Body of pancreas (tissue), 4 donors: Measurements from ENCODE around the gene LMX1B. TPM values are rescaled to one million over a fixed set of nuclear protein-coding genes. Genes with fewer than 3 reads are reported as not detected.
A peak's percentile ranks its signal among the peaks of the same experiment; 100 is the strongest.

Experiments
- ATAC-seq: fragments of 150-250 bp; one replicate; pipeline ENCODE4 v1.9.1; 2016
- DNase-seq, 4 donors: peaks; one replicate each; pipeline ENCODE4 v3.0.0-alpha.2; 2019
- H3K27ac ChIP-seq, 4 donors: fragments of 200-600 bp; sonication (generic); 1 replicate in 3 of 4; 2 replicates in 1 of 4; pipeline versions ENCODE4 v1.5.1 to v1.6.1; 2016 to 2019; ENCODE audit warnings: mild to moderate bottlenecking in 1 of 4, mixed read lengths in 1 of 4, moderate library complexity in 1 of 4
- H3K27me3 ChIP-seq, 2 donors: fragments of 200-600 bp; sonication (generic); one replicate each; pipeline ENCODE4 v1.6.0; 2016; ENCODE audit warnings: mild to moderate bottlenecking in 1 of 2
- H3K36me3 ChIP-seq, 2 donors: fragments of 200-600 bp; sonication (generic); replicated peaks in 1 of 2; 2 replicates each; pipeline ENCODE4 v1.5.1; 2016; ENCODE audit warnings: low read depth in 2 of 2; ENCODE audit not compliant: insufficient read depth in 1 of 2
- H3K4me1 ChIP-seq: fragments of 200-600 bp; sonication (generic); one replicate; pipeline ENCODE4 v1.6.0; 2016
- H3K4me3 ChIP-seq, 2 donors: fragments of 200-600 bp; sonication (generic); 1 replicate in 1 of 2; 2 replicates in 1 of 2; pipeline ENCODE4 v1.5.1; 2016 to 2019
- H3K9me3 ChIP-seq, 3 donors: fragments of 200-600 bp; sonication (generic); 1 replicate in 2 of 3; 2 replicates in 1 of 3; pipeline ENCODE4 v1.5.1; 2016
- CTCF ChIP-seq, 7 experiments: fragments of 450-650 bp in 4 of 7; fragments of 200-600 bp in 3 of 7; sonication (generic) in 3 of 7; IDR thresholded peaks; one replicate each; pipeline ENCODE4 v1.5.1; 2016 to 2019; ENCODE audit warnings: antibody characterized with exemption in 7 of 7
- POLR2A ChIP-seq, 3 donors: fragments of 450-650 bp; IDR thresholded peaks; one replicate each; pipeline ENCODE4 v1.6.1; 2016; ENCODE audit warnings: antibody characterized with exemption in 3 of 3, mild to moderate bottlenecking in 2 of 3
- WGBS, 2 donors: methylation state at CpG; one replicate each; pipeline ENCODE4 v1.1.5; 2017; 5-methylcytosine and 5-hydroxymethylcytosine counted together
- intact Hi-C: fragments of 100-400 bp; cut with DNase I; formaldehyde crosslinking; loops from one replicate; pipeline ENCODE4 v1.15.1; 2023
- total RNA-seq, 2 donors: library from RNA; depleted of rRNA; stranded (reverse); fragments of >200 nt; gene quantifications; one replicate each; pipeline ENCODE4 v1.1.0, GENCODE V29; 2016

LMX1B gene
- total RNA-seq, 2 donors from 2014 or later: 0.26 TPM; not detected in 1

GRCh38 chr9:126584611-126585010 lies 29.1 kb upstream of the LMX1B start:
- Histone ChIP-seq H3K4me1 (peaks cover 14% of the 10 kb centered on the region), H3K9me3 (no peaks in the 10 kb centered on the region), H3K4me3 (no peak overlapping the region), H3K27me3 (no peaks in the 10 kb centered on the region), H3K27ac (no peak overlapping the region), H3K36me3 (no peaks in the 10 kb centered on the region)
- WGBS, 2 donors: 82 to 84% methylated on average over 6 to 7 of the region's 7 CpGs
- ATAC-seq: no peak
- intact Hi-C loops: no loop called here
- TF ChIP-seq POLR2A (IDR thresholded peaks at IDR 0.05): no peak
- TF ChIP-seq CTCF (IDR thresholded peaks at IDR 0.05): no peak
- no peak for DNase-seq

DNA sequence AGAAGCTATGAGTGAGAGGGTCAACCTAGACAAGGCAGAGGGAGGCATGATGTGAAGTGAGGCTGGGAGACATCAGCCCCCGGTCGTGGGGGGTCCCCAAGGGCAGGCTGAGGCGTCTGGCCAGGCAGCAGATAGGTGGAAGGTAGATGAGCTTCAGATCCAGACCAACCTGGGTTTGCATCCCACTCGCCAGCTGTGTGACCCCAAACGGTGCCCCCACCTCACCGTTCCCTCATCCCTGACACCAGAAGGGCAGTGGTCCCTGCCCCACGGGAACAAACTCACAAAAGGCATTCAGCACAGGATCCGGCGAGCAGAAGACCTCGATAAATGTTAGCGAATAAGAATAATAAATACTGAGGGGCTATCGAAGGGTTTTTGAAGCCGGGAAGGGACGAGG lies 27.5 kb upstream of the LMX1B start:
- Histone ChIP-seq H3K4me3 (no peak overlapping the region), H3K36me3 (no peaks in the 10 kb centered on the region), H3K27me3 (no peaks in the 10 kb centered on the region), H3K27ac (no peak overlapping the region), H3K4me1 (peaks cover 14% of the 10 kb centered on the region), H3K9me3 (no peaks in the 10 kb centered on the region)
- intact Hi-C loops: no loop called here
- TF ChIP-seq POLR2A (IDR thresholded peaks at IDR 0.05) (no peak), CTCF (IDR thresholded peaks at IDR 0.05) (no peak)
- DNase-seq: no peak
- no peak for ATAC-seq
- 68 to 69% methylated on average over 14 of the region's 14 CpGs for WGBS, 2 donors

GRCh38 chr9:126587187-126588185 lies 26.2 kb upstream of the LMX1B start:
- DNase-seq: peak; percentile 44 to 72 (median 60)
- 44 to 46% methylated on average over 15 to 19 of the region's 20 CpGs for WGBS, 2 donors

DNA sequence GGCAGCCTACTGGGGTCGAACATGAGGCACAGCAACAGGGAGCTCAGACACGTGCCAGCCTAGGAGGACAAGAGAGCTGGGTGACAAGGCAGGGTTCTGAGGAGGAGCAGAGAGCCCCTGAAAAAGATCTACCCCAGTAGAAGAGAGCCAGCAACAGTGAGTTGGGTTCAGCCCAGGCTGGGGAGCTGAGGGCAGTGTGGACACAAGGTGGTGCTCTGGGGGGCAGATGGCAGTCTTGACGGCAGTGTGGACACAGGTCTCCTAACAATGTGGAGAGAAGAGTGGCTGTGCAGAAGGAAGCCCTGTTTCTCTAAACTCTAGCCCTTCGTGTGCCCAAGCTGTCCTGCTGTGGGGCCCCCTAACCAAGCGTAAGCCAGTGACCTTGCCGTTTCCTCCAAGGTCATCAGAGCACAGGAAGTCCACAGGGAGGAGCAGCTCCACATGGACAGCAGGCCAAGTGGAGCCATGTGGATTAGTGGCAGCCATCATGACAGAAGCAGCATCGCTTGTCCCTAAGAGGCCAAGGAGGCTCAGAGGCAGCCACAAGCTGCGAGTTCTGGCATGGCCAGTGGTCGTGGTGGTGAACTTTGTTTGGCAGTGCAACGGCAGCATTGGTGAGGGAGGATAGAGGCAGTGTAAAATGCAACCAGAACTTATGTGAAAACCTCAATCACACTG lies 25.1 kb upstream of the LMX1B start:
- Histone ChIP-seq H3K36me3 (no peaks in the 10 kb centered on the region), H3K9me3 (no peaks in the 10 kb centered on the region), H3K27ac (no peak overlapping the region), H3K27me3 (no peaks in the 10 kb centered on the region), H3K4me1 (peaks cover 14% of the 10 kb centered on the region), H3K4me3 (no peak overlapping the region)
- 65% methylated on average over 9 to 10 of the region's 10 CpGs for WGBS, 2 donors
- ATAC-seq (no peak), DNase-seq (no peak)
- intact Hi-C loops: no loop called here
- TF ChIP-seq CTCF (IDR thresholded peaks at IDR 0.05) (no peak), POLR2A (IDR thresholded peaks at IDR 0.05) (no peak)

More at GRCh38 chr9:126587187-126588185, 26.2 kb upstream of the LMX1B start:
- Histone ChIP-seq H3K4me1 (peaks cover 14% of the 10 kb centered on the region), H3K27me3 (no peaks in the 10 kb centered on the region), H3K36me3 (no peaks in the 10 kb centered on the region), H3K27ac (peak overlapping the region in 3 of 4 donors; percentile 24 to 54 (median 34)), H3K9me3 (no peaks in the 10 kb centered on the region), H3K4me3 (no peak overlapping the region)
- intact Hi-C loops: no loop called here
- ATAC-seq: peak; percentile 83
- no peak for TF ChIP-seq POLR2A (IDR thresholded peaks at IDR 0.05)
- TF ChIP-seq CTCF (IDR thresholded peaks at IDR 0.05): no peak
